Activated naive CD8-positive, alpha-beta T cell treated with anti-CD3 and anti-CD28 coated beads, Interleukin-2, amount 50 U/mL, for 16 hours (primary cell): ENCODE results near the gene C10orf90.

Experiments
- DNase-seq: peaks from one replicate; pipeline ENCODE4 v3.0.0-alpha.2; 2020; ENCODE audit warnings: low read depth, low spot score

Gene C10orf90

GRCh38 chr10:126465771-126466170 lies 204.7 kb downstream of the C10orf90 start:
- no peak for DNase-seq

- DNase-seq, result no peak
Observed at GRCh38 chr10:126463286-126463685, 207.2 kb downstream of the C10orf90 start.

- no peak for DNase-seq
Observed at GRCh38 chr10:126461289-126461940, 209.1 kb downstream of the C10orf90 start.

GRCh38 chr10:126459878-126460481 lies 210.5 kb downstream of the C10orf90 start:
- DNase-seq, result no peak

GRCh38 chr10:126459032-126459831 lies 211.3 kb downstream of the C10orf90 start:
- DNase-seq, result no peak

- DNase-seq, result no peak
Observed at GRCh38 chr10:126458466-126458865, 212.0 kb downstream of the C10orf90 start.

GRCh38 chr10:126456632-126457031 lies 213.9 kb downstream of the C10orf90 start:
- no peak for DNase-seq

- no peak for DNase-seq
Observed at GRCh38 chr10:126455766-126456405, 214.6 kb downstream of the C10orf90 start.

- no peak for DNase-seq
Observed at GRCh38 chr10:126455036-126455765, 215.3 kb downstream of the C10orf90 start.

GRCh38 chr10:126454045-126454751 lies 216.3 kb downstream of the C10orf90 start:
- DNase-seq, result no peak

- no peak for DNase-seq
Observed at GRCh38 chr10:126452245-126452644, 218.2 kb downstream of the C10orf90 start.

GRCh38 chr10:126448091-126448490 lies 222.4 kb downstream of the C10orf90 start:
- DNase-seq, result no peak

- DNase-seq, result no peak
Observed at GRCh38 chr10:126439942-126440341, 230.6 kb downstream of the C10orf90 start.

- no peak for DNase-seq
Observed at GRCh38 chr10:126438407-126438783, 232.1 kb downstream of the C10orf90 start.

- no peak for DNase-seq
Observed at GRCh38 chr10:126437635-126438406, 232.7 kb downstream of the C10orf90 start.

GRCh38 chr10:126434235-126434634 lies 236.3 kb downstream of the C10orf90 start:
- DNase-seq, result no peak

GRCh38 chr10:126433351-126433750 lies 237.1 kb downstream of the C10orf90 start:
- DNase-seq, result no peak

- no peak for DNase-seq
Observed at GRCh38 chr10:126432507-126432906, 238.0 kb downstream of the C10orf90 start.

GRCh38 chr10:126431816-126432215 lies 238.7 kb downstream of the C10orf90 start:
- no peak for DNase-seq

- DNase-seq, result no peak
Observed at GRCh38 chr10:126430512-126430911, 240.0 kb downstream of the C10orf90 start.
